Astrocyte (in vitro differentiated cells and primary cell): ENCODE measurements around the gene PCDHB12. TPM values are rescaled to one million over a fixed set of nuclear protein-coding genes. Genes with fewer than 3 reads are reported as not detected.
"Not testable (repeated sequence)": the region's sequence is repeated elsewhere in the genome, so short reads cannot be mapped to it uniquely, and the experiment has no call there.

ENCODE experiments used
- DNase-seq: peaks from one replicate; pipeline ENCODE4 v3.0.0-alpha.2; 2010; ENCODE audit warnings: low read depth
- FAIRE-seq: peaks from 2 replicates; lab custom pipeline; 2011; peaks lifted over from hg19 to GRCh38; lab: Jason Lieb, UNC
- H2AFZ ChIP-seq: 2 replicates; pipeline ENCODE4 v1.6.0; 2012; ENCODE audit warnings: low read depth, low read length, inconsistent platforms
- H3K27ac ChIP-seq: 2 replicates; pipeline ENCODE4 v1.5.1; 2011; ENCODE audit warnings: low read depth, low read length, inconsistent platforms
- H3K27me3 ChIP-seq: 2 replicates; pipeline ENCODE4 v1.6.0; 2011; ENCODE audit warnings: low read length, inconsistent platforms; ENCODE audit not compliant: insufficient read depth
- H3K36me3 ChIP-seq: 2 replicates; pipeline ENCODE4 v1.5.1; 2011; ENCODE audit warnings: low read length, inconsistent platforms; ENCODE audit not compliant: insufficient read depth
- H3K4me1 ChIP-seq: 2 replicates; pipeline ENCODE4 v1.5.1; 2011; ENCODE audit warnings: low read length, inconsistent platforms; ENCODE audit not compliant: insufficient read depth
- H3K4me2 ChIP-seq: 2 replicates; pipeline ENCODE4 v1.6.0; 2012; ENCODE audit warnings: low read length, inconsistent platforms
- H3K4me3 ChIP-seq: 2 replicates; pipeline ENCODE4 v1.5.1; 2011; ENCODE audit warnings: low read depth, mild to moderate bottlenecking, low read length, inconsistent platforms; ENCODE audit not compliant: insufficient read depth
- H3K79me2 ChIP-seq: 2 replicates; pipeline ENCODE4 v1.6.0; 2012; ENCODE audit warnings: mild to moderate bottlenecking, low read length, inconsistent platforms; ENCODE audit not compliant: insufficient read depth
- H3K9ac ChIP-seq: 2 replicates; pipeline ENCODE4 v1.6.0; 2012; ENCODE audit warnings: mild to moderate bottlenecking, low read length, inconsistent platforms
- H3K9me3 ChIP-seq: 2 replicates; pipeline ENCODE4 v1.5.1; 2012; ENCODE audit warnings: low read depth, mild to moderate bottlenecking, low read length, inconsistent platforms; ENCODE audit not compliant: insufficient read depth
- H4K20me1 ChIP-seq: 2 replicates; pipeline ENCODE4 v1.6.0; 2012; ENCODE audit warnings: low read length, inconsistent platforms; ENCODE audit not compliant: insufficient read depth
- H3K27ac Mint-ChIP-seq: one replicate; pipeline ENCODE4 v1.8.0; 2021; ENCODE audit warnings: mild to moderate bottlenecking, mixed read lengths; ENCODE audit not compliant: unreplicated experiment
- H3K27me3 Mint-ChIP-seq: one replicate; pipeline ENCODE4 v1.8.0; 2021; ENCODE audit warnings: low read depth, mixed read lengths; ENCODE audit not compliant: unreplicated experiment
- H3K36me3 Mint-ChIP-seq: one replicate; pipeline ENCODE4 v1.8.0; 2021; ENCODE audit warnings: low read depth, mixed read lengths; ENCODE audit not compliant: unreplicated experiment
- H3K4me1 Mint-ChIP-seq: one replicate; pipeline ENCODE4 v1.8.0; 2021; ENCODE audit warnings: low read depth, mixed read lengths; ENCODE audit not compliant: unreplicated experiment
- H3K4me3 Mint-ChIP-seq: one replicate; pipeline ENCODE4 v1.8.0; 2021; ENCODE audit warnings: mild to moderate bottlenecking, moderate library complexity, mixed read lengths; ENCODE audit not compliant: unreplicated experiment
- H3K9me3 Mint-ChIP-seq: one replicate; pipeline ENCODE4 v1.8.0; 2021; ENCODE audit warnings: mild to moderate bottlenecking, mixed read lengths; ENCODE audit not compliant: unreplicated experiment
- CTCF ChIP-seq: IDR thresholded peaks from 2 replicates; pipeline ENCODE4 v1.5.1; 2011; ENCODE audit warnings: low read depth, mild to moderate bottlenecking, inconsistent platforms, low read length, moderate library complexity; ENCODE audit not compliant: insufficient read depth
- EZH2 ChIP-seq: IDR thresholded peaks from 2 replicates; pipeline ENCODE4 v1.6.1; 2012; ENCODE audit warnings: mild to moderate bottlenecking, low read length, inconsistent platforms; ENCODE audit not compliant: insufficient read depth
- total RNA-seq: library from RNA; stranded (reverse); gene quantifications from 2 replicates; pipeline ENCODE4 v1.2.1, GENCODE V29; 2021

The PCDHB12 gene
- total RNA-seq, 1 donor from 2014 or later = 1.2 TPM

GRCh38 chr5:141241496-141241895 lies 33.0 kb downstream of the PCDHB12 start:
- H3K36me3 ChIP-seq = no peaks in the 10 kb centered on the region
- H3K4me3 ChIP-seq = no peak overlapping the region
- no peak overlapping the region for H3K27ac ChIP-seq
- no peak overlapping the region for H3K4me2 ChIP-seq
- H3K27me3 ChIP-seq = no peaks in the 10 kb centered on the region
- no peak overlapping the region for H2AFZ ChIP-seq
- no peak for TF ChIP-seq CTCF
- TF ChIP-seq EZH2 = no peak
- Mint-ChIP-seq H3K27me3 (no peaks in the 10 kb centered on the region), H3K4me3 (no peak overlapping the region), H3K4me1 (no peaks in the 10 kb centered on the region), H3K36me3 (peaks cover 25% of the 10 kb centered on the region), H3K9me3 (peaks cover 62% of the 10 kb centered on the region), H3K27ac (no peak overlapping the region)
- H3K9me3 ChIP-seq = peaks cover 30% of the 10 kb centered on the region
- H3K9ac ChIP-seq = no peak overlapping the region
- DNase-seq = no peak
- H3K79me2 ChIP-seq = no peaks in the 10 kb centered on the region
- no peaks in the 10 kb centered on the region for H3K4me1 ChIP-seq
- FAIRE-seq = no peak
- H4K20me1 ChIP-seq = no peaks in the 10 kb centered on the region

- H3K4me1 ChIP-seq = no peaks in the 10 kb centered on the region
- no peaks in the 10 kb centered on the region for H3K36me3 ChIP-seq
- H3K9ac ChIP-seq = no peak within 1 kb of the TSS
- peaks cover 37% of the 10 kb centered on the region for H3K9me3 ChIP-seq
- Mint-ChIP-seq H3K4me1 (no peaks in the 10 kb centered on the region), H3K4me3 (peak within 1 kb of the TSS; percentile 68), H3K36me3 (peaks cover 35% of the 10 kb centered on the region), H3K27me3 (no peaks in the 10 kb centered on the region), H3K9me3 (peaks cover 59% of the 10 kb centered on the region), H3K27ac (no peak within 1 kb of the TSS)
- DNase-seq = peak; percentile 4
- no peaks in the 10 kb centered on the region for H3K79me2 ChIP-seq
- FAIRE-seq = no peak
- TF ChIP-seq CTCF = no peak
- no peak for TF ChIP-seq EZH2
- no peak within 1 kb of the TSS for H3K27ac ChIP-seq
- no peaks in the 10 kb centered on the region for H4K20me1 ChIP-seq
- H3K4me2 ChIP-seq = no peak within 1 kb of the TSS
- H2AFZ ChIP-seq = no peak within 1 kb of the TSS
- H3K27me3 ChIP-seq = no peaks in the 10 kb centered on the region
- no peak within 1 kb of the TSS for H3K4me3 ChIP-seq
Observed at GRCh38 chr5:141245250-141245717, 36.8 kb downstream of the PCDHB12 start, which contains the start of gene PCDHB15. PCDHB15 (plus strand) TSS chr5:141245395; CDS start chr5:141245579, 184 bp downstream.

DNA sequence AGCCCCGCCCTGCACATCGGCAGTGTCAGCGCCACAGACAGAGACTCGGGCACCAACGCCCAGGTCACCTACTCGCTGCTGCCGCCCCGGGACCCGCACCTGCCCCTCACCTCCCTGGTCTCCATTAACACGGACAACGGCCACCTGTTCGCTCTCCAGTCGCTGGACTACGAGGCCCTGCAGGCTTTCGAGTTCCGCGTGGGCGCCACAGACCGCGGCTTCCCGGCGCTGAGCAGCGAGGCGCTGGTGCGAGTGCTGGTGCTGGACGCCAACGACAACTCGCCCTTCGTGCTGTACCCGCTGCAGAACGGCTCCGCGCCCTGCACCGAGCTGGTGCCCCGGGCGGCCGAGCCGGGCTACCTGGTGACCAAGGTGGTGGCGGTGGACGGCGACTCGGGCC lies 38.5 kb downstream of the PCDHB12 start:
- not testable (repeated sequence) for H3K27me3 Mint-ChIP-seq, H3K4me3 Mint-ChIP-seq, H3K27me3 ChIP-seq, H3K27ac ChIP-seq, H2AFZ ChIP-seq, H3K4me3 ChIP-seq, H3K36me3 ChIP-seq, DNase-seq, H4K20me1 ChIP-seq, H3K4me1 Mint-ChIP-seq, H3K4me2 ChIP-seq, H3K4me1 ChIP-seq, H3K9ac ChIP-seq, H3K79me2 ChIP-seq, FAIRE-seq, H3K27ac Mint-ChIP-seq
- peaks cover 25% of the 10 kb centered on the region for H3K9me3 ChIP-seq
- peaks cover 57% of the 10 kb centered on the region for H3K9me3 Mint-ChIP-seq
- peaks cover 27% of the 10 kb centered on the region for H3K36me3 Mint-ChIP-seq

DNA sequence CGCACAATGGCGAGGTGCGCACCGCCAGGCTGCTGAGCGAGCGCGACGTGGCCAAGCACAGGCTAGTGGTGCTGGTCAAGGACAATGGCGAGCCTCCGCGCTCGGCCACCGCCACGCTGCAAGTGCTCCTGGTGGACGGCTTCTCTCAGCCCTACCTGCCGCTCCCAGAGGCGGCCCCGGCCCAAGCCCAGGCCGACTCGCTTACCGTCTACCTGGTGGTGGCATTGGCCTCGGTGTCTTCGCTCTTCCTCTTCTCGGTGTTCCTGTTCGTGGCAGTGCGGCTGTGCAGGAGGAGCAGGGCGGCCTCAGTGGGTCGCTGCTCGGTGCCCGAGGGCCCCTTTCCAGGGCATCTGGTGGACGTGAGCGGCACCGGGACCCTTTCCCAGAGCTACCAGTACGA lies 38.9 kb downstream of the PCDHB12 start:
- H3K79me2 ChIP-seq, H3K9ac ChIP-seq, H3K27ac Mint-ChIP-seq, H2AFZ ChIP-seq, H3K4me3 Mint-ChIP-seq, H3K27me3 Mint-ChIP-seq, H3K4me2 ChIP-seq, DNase-seq, H4K20me1 ChIP-seq, H3K36me3 ChIP-seq, FAIRE-seq, H3K4me1 Mint-ChIP-seq, H3K4me1 ChIP-seq, H3K27ac ChIP-seq, H3K27me3 ChIP-seq, H3K4me3 ChIP-seq: not testable (repeated sequence)
- peaks cover 23% of the 10 kb centered on the region for H3K36me3 Mint-ChIP-seq
- peaks cover 24% of the 10 kb centered on the region for H3K9me3 ChIP-seq
- peaks cover 55% of the 10 kb centered on the region for H3K9me3 Mint-ChIP-seq
